ENCODE results near the gene BOLA3.
"Not testable (repeated sequence)": the region's sequence is repeated elsewhere in the genome, so short reads cannot be mapped to it uniquely, and the experiment has no call there.

Gene BOLA3, protein sequence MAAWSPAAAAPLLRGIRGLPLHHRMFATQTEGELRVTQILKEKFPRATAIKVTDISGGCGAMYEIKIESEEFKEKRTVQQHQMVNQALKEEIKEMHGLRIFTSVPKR

DNA sequence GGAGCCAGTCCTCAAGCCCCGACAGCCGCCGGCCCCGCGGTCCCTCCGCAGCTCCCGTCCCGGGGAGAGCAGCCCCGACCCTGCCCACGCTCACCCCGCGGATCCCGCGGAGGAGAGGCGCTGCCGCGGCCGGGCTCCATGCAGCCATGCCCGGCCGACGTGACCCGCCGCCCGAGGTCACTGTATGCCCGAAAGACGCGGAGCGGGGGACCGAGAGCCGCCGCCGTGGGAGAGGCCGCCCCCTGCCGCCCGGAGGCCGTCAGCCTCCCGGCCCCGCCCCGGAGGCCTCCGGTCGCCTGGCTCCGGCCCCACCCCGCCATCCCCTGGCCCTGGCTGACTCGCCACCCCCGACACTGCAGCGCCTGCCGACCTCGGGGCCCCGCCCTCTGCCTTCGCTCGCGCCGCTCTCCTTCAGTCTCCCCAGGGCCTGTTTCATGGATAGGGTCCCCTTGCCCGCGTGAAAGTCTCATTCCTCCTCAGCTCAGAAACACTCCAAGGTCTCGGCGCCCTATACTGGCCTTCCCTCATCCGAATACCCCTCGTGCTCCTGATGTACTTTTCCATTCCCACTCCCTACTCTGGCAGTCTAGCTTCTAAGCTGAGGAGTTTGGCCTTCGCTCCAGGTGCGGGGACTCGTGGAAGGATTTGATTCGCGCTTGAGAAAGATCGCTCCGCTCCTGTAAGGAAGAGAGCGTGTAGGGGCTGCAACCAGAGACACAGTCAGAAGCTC lies at the start of gene BOLA3:
BOLA3 (minus strand) TSS at position 186 of the 730 bp plus-strand sequence; CDS start at position 148, 38 bp downstream.
- peak; percentile 73 for DNase-seq

DNA sequence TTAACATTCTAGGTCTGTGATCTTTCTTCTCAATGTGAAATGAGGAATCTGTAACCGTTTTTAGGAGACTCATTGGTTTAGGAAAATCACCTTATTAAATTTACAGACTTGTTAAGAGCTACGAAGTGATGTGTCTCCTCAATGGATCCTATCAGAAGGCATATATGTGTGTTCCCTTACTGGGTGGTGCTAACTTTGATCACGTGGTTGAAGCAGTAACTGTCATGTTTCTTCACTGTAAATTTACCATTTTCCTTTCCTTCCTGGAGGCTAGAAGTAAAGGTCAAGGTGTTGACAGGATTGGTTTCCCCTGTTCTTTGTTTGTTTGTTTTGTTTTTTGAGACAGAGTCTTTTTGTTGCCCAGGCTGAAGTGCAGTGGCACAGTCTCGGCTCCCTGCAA lies 49.3 kb upstream of the BOLA3 start:
- no peak for DNase-seq

DNA sequence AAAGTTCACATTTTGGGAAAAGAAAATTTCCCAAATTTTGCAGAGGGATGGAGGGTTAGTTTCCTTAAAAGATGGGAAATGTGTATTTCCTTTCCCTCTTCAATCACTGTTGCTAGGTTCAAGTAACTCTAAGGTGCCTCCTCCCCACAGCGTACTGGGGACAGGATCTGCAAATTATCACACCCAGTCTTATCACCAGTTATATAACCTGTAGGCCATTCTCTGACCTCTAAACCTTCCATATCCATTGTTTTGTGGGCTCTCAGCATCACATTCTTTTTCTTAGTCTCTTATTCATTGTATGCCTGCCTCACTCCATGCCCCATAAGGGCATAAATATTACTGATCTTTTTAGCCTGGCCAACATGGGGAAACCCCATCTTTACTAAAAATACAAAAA lies 47.1 kb upstream of the BOLA3 start:
- no peak for DNase-seq

DNA sequence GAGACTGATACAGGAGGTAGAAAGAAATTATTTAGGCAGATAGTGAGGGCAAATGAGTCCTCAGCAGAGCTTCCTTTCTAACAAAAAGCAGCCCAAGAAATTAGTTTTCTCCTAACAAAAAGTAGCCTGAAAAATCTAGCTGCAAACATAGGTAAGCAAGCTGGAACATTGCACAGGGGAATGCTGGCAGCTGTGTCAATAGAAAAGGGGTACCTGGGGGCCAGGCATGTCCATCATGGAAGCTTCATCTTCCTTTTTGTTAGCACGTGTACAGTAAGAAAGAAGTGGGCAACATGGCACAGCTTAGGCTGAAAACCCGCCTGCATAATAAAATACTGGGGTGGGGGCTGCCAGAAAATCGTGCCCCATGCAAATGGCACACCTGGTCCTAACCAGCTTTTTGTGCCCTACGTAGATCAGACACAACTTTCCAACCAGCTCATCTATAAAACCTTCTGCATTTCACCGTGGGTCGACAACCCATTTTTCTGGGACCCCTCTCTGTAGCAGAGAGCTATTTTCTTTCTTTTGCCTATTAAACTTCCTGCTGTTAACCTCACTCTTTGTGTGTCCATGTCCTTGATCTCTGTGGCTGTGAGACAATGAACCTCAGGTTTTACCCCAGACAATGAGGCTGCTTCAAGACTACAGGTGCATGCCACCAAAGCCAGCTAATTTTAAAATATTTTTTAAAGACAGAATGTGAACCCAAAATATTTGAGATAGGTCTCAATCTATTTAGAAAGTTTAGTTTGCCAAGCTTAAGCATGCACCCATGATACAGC lies 44.1 kb upstream of the BOLA3 start:
- DNase-seq = peak; percentile 11

DNA sequence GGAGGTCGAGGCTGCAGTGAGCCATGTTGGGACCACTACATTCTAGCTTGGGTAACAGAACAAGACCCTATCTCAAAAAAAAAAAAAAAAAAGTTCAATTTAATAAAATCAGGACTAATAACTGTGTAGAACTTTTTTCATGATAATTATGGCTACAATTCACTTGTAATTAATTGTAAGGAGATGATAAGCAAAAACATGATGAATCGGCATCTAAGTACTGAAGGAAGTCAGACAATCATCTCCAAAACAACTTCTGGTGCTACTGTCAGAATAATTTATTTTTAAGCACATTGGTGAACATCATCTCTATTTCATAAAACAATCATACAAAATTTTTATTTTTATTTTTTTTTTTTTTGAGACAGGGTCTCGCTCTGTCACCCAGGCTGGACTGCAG lies 41.0 kb upstream of the BOLA3 start:
- DNase-seq = no peak

DNA sequence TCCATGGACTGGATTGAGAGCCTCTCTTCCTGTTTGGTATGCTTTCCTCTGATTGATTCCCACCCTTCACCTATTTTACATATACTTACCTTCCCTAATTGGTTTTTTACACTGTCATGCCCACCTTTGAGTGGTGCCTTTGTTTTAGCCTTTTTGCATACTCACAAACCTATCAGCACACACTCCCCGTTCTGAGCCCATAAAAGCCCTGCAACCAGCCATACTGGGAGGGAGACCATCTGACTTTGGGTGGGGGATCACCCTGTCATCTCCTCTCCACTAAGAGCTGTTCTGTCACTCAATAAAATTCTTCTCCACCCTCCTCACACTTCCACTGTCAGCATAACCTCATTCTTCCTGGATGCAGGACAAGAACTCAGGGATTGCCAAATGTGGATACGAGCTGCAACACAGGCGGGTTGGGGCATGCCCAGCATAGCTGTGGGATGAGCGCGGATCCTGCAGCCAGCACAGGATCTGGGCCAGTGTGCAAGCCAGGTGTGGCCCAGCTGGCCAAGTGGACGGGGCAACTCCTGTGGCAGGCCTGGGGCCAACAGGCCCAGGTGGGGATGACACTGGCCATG lies 40.4 kb upstream of the BOLA3 start:
- no peak for DNase-seq

DNA sequence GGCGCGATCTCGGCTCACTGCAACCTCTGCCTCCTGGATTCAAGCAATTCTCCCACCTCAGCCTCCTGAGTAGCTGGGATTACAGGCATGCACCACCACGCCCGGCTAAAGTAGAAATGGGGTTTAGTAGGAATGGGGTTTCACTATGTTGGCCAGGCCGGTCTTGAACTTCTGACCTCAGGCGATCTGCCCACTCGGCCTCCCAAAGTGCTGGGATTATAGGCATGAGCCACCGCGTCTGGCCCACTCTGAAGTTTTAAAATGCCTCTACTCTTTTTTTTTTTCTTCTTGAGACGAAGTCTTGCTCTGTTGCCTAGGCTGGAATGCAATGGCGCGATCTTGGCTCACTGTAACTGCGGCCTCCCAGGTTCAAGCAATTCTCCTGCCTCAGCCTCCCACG lies 39.0 kb upstream of the BOLA3 start:
- DNase-seq = not testable (repeated sequence)

DNA sequence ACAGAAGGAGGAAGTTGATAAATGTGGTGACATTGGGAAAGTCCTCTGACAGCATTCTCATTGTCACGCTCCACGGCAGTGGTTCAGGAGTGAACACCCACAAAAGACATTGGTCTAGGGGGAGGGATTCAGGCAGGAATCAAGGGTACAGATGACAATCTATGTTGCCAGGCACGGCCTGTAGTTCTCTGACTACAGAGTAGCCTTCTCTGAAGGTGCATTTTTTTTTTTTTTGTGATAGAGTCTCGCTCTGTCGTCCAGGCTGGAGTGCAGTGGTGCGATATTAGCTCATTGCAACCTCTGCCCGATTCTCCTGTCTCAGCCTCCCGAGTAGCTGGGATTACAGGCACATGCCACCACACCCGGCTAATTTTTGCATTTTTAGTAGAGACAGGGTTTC lies 38.3 kb upstream of the BOLA3 start:
- no peak for DNase-seq

DNA sequence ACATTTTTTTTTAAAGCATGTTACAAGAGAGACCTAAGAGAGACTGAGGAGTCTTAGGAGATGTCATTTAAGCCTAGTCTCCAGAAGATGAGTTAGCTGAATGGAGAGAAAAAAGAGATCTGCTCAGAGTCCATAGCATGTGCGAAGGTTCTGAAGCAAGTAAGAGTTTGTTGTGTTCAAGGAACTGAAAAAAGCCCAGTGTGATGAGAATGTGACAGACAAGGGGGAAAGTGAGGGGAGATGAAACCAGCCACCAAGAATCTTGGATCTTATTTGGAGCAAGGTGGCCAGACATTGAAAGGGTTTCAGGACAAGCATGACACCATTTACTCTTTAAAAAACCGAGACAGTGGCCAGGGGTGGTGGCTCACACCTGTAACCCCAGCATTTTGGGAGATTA lies 36.2 kb upstream of the BOLA3 start:
- no peak for DNase-seq

DNA sequence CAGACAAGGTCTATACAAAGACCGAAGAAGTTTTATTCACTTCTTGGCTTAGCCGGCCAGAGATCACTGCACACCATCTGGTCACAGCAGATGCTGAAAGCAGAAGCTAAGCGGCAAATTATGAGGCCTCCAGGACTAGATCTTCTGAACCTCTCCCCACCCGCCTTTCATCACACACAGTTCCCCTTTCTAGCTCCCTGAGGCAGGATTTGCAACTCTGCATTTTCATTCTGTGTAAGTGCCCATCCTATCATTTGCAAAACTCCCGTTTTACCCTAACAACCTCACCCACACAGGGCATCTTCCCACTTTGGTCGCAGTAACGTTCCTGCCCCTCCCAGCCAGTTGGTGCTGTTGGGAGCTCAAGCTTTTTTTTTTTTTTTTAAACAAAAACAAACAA lies 34.0 kb upstream of the BOLA3 start:
- DNase-seq = no peak

DNA sequence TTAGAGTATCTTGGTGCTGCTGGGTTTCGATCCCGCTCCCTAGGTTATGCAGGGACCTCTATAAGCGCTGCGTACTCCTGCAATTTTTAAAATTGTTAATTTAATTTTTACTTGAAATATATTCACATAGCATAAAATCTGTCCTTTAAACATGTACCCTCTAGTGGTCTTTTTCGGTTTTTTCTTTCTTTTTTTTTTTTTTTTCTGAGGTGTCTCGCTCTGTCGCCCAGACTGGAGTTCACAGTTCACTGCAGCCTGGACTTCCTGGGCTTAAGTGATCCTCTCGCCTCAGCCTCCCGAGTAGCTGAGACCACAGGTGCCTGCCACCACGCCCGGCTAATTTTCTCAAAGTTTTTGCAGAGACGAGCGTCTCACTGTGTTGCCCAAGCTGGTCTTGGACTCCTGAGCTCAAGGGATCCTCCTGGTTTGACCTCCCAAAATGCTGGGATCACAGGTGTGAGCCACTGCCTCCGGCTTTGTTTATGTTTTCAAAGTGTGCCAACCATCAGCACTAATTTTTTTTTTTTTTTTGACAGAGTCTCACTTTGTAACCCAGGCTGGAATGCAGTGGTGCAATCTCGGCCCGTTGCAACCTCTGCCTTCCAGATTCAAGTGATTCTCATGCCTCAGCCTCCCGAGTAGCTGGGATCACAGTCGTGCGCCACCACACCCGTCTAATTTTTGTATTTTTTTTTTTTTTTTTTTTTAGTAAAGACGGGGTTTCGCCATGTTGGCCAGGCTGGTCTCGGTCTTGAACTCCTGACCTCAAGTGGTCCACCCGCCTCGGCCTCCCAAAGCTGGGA lies 31.6 kb upstream of the BOLA3 start:
- no peak for DNase-seq

DNA sequence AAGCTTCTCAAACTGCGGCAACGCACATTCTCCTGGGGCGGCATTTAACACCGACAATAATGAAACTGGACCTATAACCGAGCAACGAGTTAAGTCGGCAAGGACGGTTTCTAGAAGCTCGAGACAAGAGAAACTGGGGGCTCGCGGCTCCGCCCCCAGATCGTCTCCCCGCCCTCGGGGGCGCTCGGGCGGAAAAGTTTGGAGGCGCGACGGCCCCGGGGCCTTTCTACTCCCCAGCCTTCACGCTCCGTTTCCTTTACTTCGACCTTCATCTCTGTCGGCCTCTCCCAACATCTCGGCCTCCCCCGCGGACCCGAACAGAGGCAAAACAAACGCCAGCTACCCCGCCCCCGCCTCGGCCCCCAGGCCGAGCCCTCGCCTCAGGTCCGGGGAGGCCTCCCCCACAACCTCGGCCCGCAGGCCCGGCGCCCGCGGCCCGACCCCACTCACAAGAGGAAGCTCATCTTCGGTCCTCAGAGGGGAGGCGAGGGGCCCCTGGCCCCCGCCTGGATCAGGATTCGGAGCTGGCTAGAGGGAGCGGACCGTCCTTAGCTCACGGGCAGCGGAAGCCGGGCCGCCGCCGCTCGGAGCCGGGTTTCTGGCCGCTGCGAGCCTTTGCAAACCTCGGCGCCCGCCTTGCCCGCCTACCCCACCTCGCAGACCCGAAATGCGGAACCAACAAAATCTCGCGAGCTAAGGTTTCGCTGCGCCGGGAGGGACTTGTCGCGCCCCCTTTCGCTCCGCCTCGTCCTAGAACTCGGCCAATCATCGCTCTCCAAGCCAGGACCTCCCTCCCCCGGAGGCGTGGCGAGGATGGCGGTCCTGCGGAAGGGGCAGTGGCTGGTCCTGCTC lies 30.7 kb upstream of the BOLA3 start, which contains the start of gene MOB1A:
MOB1A (minus strand) TSS at position 669 of the 852 bp plus-strand sequence; CDS start at position 464, 205 bp downstream.
- DNase-seq = peak; percentile 97

DNA sequence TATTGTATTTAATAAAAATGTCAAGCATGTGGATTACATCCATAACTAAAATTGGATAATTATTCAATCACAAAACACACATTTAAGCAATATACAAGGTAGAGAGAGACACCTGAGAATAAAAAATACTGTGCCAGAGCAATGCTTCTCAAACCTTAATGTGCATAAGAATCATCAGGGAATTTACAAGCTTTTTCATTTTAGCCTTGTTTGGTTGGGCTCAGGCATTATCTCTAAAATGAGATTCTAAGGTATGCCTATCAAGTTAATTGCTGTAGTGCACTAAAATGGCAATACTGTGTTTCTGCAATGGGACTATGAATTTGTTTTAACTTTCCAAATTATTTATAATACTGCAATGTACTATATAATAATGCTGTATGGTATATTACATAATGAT lies 30.0 kb upstream of the BOLA3 start:
- DNase-seq = no peak

DNA sequence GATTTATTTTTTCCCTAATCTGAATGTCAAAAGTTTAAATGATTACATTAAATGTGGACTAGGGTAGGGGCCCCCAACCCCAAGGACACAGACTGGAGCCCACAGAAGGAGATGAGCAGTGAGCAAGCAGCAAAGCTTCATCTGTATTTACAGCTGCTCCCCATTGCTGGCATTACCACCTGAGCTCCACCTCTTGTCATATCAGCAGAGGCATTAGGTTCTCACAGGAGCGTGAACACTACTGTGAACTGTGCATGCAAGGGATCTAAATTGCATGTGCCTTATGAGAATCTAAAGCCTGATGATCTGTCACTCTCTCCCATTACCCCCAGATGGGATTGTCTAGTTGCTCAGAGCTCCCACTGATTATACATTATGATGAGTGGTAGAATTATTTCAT lies 27.2 kb upstream of the BOLA3 start:
- no peak for DNase-seq

DNA sequence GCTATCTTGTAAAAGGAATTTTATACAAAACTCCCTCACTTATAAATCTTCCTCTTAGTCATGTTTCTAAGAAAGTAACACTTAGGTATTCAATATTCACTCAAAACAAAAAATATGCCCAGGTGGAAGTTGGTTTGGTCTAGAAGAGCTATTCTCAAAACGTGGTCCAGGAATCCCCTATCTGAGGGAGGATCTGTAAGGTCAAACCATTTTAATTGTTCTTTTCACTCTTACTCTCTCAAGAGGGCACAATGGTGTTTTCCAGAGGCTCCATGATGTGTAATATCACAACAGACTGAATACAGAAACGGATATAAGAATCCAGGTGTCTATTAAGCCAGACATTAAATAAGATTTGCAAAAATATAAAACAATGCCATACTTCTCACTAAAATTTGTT lies 21.0 kb upstream of the BOLA3 start:
- DNase-seq = no peak

DNA sequence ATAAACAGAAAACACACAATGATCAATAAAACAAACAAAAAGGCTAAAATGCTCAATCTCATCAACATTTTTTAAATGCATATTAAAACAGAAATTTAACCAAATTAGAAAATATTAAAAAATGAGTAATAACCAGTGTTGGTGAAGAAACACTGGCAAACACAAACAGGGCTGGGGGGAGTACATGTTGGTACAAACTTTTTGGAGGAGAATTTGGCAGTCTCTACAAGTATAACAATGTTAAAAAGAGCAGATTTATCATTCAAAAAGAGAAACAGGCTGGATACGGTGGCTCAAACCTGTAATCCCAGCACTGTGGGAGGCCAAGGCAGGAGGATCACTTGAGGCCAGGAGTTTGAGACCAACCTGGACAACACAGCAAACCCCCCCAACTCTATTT lies 17.0 kb upstream of the BOLA3 start:
- DNase-seq = no peak

DNA sequence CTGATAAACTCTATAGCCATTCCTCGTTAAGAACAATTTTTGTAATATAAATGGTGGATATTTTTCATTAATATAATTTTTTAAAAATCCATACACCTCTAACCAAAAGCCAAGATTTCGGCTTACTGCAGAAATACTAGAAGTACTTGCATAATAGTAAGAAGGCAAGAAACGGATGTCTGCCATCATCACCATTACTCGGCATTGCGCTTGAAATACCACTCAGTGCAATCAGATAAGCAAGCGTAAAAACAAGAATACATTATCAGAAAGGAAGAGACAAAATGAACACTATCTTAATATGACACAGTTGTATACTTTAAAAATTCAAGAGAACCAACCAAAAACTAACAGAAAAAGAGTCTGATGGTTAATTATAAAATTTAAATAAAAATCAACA lies 15.2 kb upstream of the BOLA3 start:
- no peak for DNase-seq

DNA sequence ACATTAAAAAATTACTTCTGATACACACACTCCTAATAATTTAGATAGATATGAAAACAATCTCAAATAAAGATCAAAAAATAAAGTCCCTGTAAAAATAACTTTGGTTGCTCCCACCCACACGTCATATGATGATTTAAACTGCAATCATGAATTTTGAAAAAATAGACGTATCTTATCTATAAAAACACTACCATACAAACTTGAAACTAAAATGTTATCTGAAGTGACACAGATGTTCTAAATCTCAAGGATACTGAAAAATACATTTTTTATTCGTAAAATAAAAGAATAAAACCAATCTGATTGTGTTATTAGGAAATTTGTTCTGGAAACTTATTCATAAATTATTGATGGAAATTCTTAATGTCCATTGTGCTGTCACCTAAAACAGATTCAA lies 8.1 kb upstream of the BOLA3 start:
- DNase-seq = no peak

DNA sequence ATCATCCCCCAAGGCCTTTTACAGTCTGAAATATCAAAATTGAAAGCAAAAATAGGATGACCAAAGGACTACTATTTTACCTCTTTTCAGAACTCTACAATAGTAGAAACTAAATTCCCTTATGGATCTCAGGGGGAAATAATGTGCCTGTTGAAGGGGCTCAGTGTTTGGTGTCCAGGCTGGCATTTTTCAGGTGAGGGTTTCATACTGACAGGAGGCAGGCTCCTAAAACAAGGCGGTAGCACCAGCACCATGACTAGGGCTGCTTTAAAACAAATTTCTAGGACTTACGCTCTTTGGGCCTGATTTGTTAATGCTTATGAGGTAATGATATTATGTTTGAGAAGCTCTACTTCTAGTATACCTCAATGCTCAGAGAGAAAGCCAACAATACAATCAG lies 5.2 kb upstream of the BOLA3 start:
- no peak for DNase-seq

DNA sequence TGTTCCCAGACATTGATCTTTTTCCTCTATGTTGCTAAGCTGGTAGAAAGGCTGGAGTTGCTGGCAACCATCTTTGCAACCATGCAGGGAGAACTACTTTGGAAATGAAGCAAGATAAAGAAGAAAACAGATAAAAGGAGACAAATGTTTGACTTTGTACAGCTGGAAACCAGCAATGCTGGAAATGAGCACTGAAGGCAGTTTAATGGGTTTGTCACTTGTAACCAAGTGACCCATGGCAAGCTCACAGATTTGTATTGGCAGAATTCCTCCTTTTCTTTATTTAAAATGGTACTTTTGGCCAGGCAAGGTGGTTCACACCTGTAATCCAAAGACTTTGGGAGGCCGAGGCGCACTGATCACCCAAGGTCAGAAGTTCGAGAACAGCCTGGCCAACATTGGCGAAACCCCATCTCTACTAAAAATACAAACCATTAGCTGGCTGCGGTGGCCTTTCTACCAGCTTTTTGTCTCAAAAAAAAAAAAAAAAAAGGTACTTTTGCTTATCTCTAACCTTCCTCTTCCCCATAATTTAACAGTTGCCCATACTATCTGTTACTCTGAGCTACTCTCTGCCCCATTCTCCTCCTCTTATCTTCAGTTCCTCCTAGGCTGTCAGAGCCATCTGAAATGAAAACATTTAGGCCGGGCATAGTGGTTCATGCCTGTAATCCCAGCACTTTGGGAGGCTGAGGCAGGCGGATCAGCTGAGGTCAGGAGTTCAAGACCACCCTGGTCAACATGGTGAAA lies 2.0 kb upstream of the BOLA3 start:
- DNase-seq = no peak

DNA sequence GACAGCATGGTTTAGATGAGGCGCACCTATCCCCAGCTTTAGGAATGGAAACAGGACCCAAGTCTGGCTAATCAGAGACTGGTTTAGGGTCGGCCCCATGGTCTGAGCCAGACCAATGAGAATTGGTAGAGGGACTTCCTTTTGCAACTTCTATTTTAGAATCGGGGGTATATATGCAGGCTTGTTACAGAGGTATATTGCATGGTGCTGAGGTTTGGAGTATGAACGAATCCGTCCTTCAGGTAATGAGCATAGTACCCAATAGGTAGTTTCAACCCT lies 1.5 kb upstream of the BOLA3 start:
- no peak for DNase-seq
